ENCODE results near the gene BTBD16. TPM values are rescaled to one million over a fixed set of nuclear protein-coding genes. Genes with fewer than 3 reads are reported as not detected.

The BTBD16 gene
- total and polyA plus RNA-seq, 2 of the 13 experiments (the other 11 are each of a cell fraction or from before 2014, with no cell fraction given): 5.0 to 11.9 TPM

GRCh38 chr10:122343936-122344335, 72.8 kb downstream of the BTBD16 start:
- intact Hi-C loops (cut with micrococcal nuclease; ENCODE audit: unreplicated experiment): loop anchor here (2.0 kb wide), 1 partner anchor 31 kb away; the partner anchor contains the start of gene PLEKHA1
- Histone ChIP-seq H2AFZ (ENCODE audit: low read length) (no peak overlapping the region), H3K27me3 (ENCODE audit: control insufficient read depth in 1 of 2, insufficient read depth in 2 of 2, low read length in 2 of 2) (no peaks in the 10 kb centered on the region), H3K4me2 (ENCODE audit: low read depth, low read length) (no peak overlapping the region; the same call in 1 of the 2 replicates), H3K9me3 (ENCODE audit: low read length) (peaks cover 6% of the 10 kb centered on the region; the same call in 1 of the 2 replicates), H3K27ac (ENCODE audit: extremely low read length, insufficient read depth, low read length) (peak overlapping the region; percentile 80), H3K4me3 (replicated peaks in 1 of 3; ENCODE audit: insufficient read depth in 1 of 3, low read depth in 2 of 3, low read length in 3 of 3) (no peak overlapping the region), H3K9ac (ENCODE audit: insufficient read depth, low read depth, low read length) (peak overlapping the region; percentile 51; the same call in 1 of the 2 replicates), H4K20me1 (ENCODE audit: insufficient read depth, low read length) (no peaks in the 10 kb centered on the region), H3K4me1 (ENCODE audit: insufficient read depth, low read length) (peaks cover 53% of the 10 kb centered on the region), H3K79me2 (ENCODE audit: insufficient read depth, low read length) (no peaks in the 10 kb centered on the region), H3K36me3 (replicated peaks in 1 of 2; ENCODE audit: control insufficient read depth in 1 of 2, insufficient read depth in 2 of 2, low read length in 2 of 2) (no peaks in the 10 kb centered on the region)
- in situ Hi-C loops (cut with HindIII; ENCODE audit: extremely low pct_ligation_motif_present, low pct_unique_long_range_greater_than_20kb): loop anchor here (5.0 kb wide), 1 partner anchor 47 kb away; no protein-coding TSS in a partner anchor
- DNase-seq (ENCODE audit: low spot score): no peak
- no peak for FAIRE-seq
- WGBS (ENCODE audit: low lambda C conversion rate): 94% methylated on average over 8 of the region's 8 CpGs
- BruUV-seq (replicated peaks): no TSS peak
- TF ChIP-seq POLR2A (IDR thresholded peaks at IDR 0.05; ENCODE audit: insufficient read depth in 1 of 2, low read depth in 2 of 2, low read length in 2 of 2): no peak
- ATAC-seq: no peak
- CTCF ChIA-PET (ENCODE audit: low intra/inter-chr PET ratio, low total read pairs): interaction anchor here (0.7 to 3.1 kb wide), 2 partner anchors 46 to 91 kb away, joined by 3 to 23 read pairs; no protein-coding TSS in a partner anchor
- POLR2A ChIA-PET: interaction anchor here (0.9 to 3.2 kb wide), 9 partner anchors 9 to 45 kb away, joined by 3 to 43 read pairs (median 11); partner anchors contain the start of gene PLEKHA1

DNA sequence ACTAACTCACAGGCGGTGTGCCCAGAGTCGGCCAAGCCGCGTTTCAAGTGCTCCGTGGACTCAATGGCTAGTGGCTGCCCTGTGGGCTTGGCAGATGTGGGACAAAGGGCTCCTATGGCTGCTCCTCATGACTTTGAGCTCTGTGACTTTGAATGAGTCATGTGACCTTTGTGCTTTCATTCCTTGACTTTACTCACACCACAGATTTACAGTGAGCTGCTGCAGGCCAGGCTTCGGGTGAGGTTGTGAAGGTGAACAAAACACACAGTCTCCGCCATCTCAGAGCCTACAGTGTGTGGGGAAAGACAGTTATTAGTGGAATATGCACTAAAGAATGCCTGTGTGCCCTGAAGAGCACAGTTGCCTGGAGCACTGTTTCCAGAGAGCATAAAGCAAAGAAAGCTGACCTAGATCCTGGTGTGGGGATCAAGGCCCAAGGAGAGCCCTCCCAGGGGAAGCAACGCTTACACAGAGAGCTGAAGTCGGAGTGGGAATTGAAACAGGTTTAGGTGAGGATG, 73.7 kb downstream of the BTBD16 start:
- no peak overlapping the region for H2AFZ ChIP-seq (ENCODE audit: low read length)
- H3K9ac ChIP-seq (ENCODE audit: insufficient read depth, low read depth, low read length): peak overlapping the region; percentile 60
- peak overlapping the region; percentile 80 for H3K27ac ChIP-seq (ENCODE audit: extremely low read length, insufficient read depth, low read length)
- H3K9me3 ChIP-seq (ENCODE audit: low read length): peaks cover 6% of the 10 kb centered on the region; the same call in 1 of the 2 replicates
- no peaks in the 10 kb centered on the region for H3K79me2 ChIP-seq (ENCODE audit: insufficient read depth, low read length)
- WGBS (ENCODE audit: low lambda C conversion rate): 21% methylated on average over 9 of the region's 9 CpGs
- peak; percentile 74 for FAIRE-seq
- in situ Hi-C loops (cut with HindIII; ENCODE audit: extremely low pct_ligation_motif_present, low pct_unique_long_range_greater_than_20kb): loop anchor here (5.0 kb wide), 2 partner anchors 47 to 93 kb away; no protein-coding TSS in a partner anchor
- H3K36me3 ChIP-seq (replicated peaks in 1 of 2; ENCODE audit: control insufficient read depth in 1 of 2, insufficient read depth in 2 of 2, low read length in 2 of 2): no peaks in the 10 kb centered on the region
- POLR2A ChIA-PET: interaction anchor here (0.6 to 3.2 kb wide), 18 partner anchors 9 to 88 kb away, joined by 3 to 43 read pairs (median 5); partner anchors contain the start of gene PLEKHA1
- H3K4me1 ChIP-seq (ENCODE audit: insufficient read depth, low read length): peaks cover 62% of the 10 kb centered on the region
- H3K27me3 ChIP-seq (ENCODE audit: control insufficient read depth in 1 of 2, insufficient read depth in 2 of 2, low read length in 2 of 2): no peaks in the 10 kb centered on the region
- BruUV-seq (replicated peaks): no TSS peak
- ATAC-seq: peak; percentile 78
- intact Hi-C loops (cut with micrococcal nuclease; ENCODE audit: unreplicated experiment): loop anchor here (2.0 kb wide), 1 partner anchor 30 kb away; the partner anchor contains the start of gene PLEKHA1
- CTCF ChIA-PET (ENCODE audit: low intra/inter-chr PET ratio, low total read pairs): no interaction called here
- 0 out of 6 replicates have a peak overlapping the region, but pooled peaks of 1 of the 3 experiments have one; percentile 11 for H3K4me3 ChIP-seq (replicated peaks in 1 of 3; ENCODE audit: insufficient read depth in 1 of 3, low read depth in 2 of 3, low read length in 3 of 3)
- DNase-seq (ENCODE audit: low spot score): peak; percentile 91
- no peaks in the 10 kb centered on the region for H4K20me1 ChIP-seq (ENCODE audit: insufficient read depth, low read length)
- peak overlapping the region; percentile 64 for H3K4me2 ChIP-seq (ENCODE audit: low read depth, low read length)
- TF ChIP-seq, protein P1, sequence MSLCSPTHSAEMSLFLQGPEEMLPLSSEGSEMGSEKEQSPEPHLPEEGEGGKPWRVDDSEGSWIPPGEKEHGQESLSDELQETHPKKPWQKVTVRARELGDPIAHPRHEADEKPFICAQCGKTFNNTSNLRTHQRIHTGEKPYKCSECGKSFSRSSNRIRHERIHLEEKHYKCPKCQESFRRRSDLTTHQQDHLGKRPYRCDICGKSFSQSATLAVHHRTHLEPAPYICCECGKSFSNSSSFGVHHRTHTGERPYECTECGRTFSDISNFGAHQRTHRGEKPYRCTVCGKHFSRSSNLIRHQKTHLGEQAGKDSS (CRISPR knock-in tag; IDR thresholded peaks at IDR 0.05; ENCODE audit: borderline replicate concordance, low read depth): peak; percentile 95; the same call in 1 of the 2 replicates
- TF ChIP-seq, protein P2, sequence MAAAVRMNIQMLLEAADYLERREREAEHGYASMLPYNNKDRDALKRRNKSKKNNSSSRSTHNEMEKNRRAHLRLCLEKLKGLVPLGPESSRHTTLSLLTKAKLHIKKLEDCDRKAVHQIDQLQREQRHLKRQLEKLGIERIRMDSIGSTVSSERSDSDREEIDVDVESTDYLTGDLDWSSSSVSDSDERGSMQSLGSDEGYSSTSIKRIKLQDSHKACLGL (CRISPR knock-in tag; IDR thresholded peaks at IDR 0.05): no peak
- TF ChIP-seq KAT2B (IDR thresholded peaks at IDR 0.05; ENCODE audit: borderline replicate concordance, low read depth, low read length): no peak
- TF ChIP-seq MIER2 (CRISPR knock-in tag; IDR thresholded peaks at IDR 0.05): 0 out of 2 replicates have a peak, but pooled peaks have one; percentile 15
- TF ChIP-seq MBNL3 (CRISPR knock-in tag; conservative IDR thresholded peaks at IDR 0.05): no peak
- TF ChIP-seq EHMT2 (IDR thresholded peaks at IDR 0.05; ENCODE audit: borderline replicate concordance, low read depth, low read length): 0 out of 2 replicates have a peak, but pooled peaks have one; percentile 64
- TF ChIP-seq, protein P3, sequence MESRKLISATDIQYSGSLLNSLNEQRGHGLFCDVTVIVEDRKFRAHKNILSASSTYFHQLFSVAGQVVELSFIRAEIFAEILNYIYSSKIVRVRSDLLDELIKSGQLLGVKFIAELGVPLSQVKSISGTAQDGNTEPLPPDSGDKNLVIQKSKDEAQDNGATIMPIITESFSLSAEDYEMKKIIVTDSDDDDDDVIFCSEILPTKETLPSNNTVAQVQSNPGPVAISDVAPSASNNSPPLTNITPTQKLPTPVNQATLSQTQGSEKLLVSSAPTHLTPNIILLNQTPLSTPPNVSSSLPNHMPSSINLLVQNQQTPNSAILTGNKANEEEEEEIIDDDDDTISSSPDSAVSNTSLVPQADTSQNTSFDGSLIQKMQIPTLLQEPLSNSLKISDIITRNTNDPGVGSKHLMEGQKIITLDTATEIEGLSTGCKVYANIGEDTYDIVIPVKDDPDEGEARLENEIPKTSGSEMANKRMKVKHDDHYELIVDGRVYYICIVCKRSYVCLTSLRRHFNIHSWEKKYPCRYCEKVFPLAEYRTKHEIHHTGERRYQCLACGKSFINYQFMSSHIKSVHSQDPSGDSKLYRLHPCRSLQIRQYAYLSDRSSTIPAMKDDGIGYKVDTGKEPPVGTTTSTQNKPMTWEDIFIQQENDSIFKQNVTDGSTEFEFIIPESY (CRISPR knock-in tag; IDR thresholded peaks at IDR 0.05): peak; percentile 62
- peak; percentile 98 for TF ChIP-seq ESRRA (CRISPR knock-in tag; IDR thresholded peaks at IDR 0.05; ENCODE audit: low read depth)
- peak; percentile 68; the same call in 1 of the 2 replicates for TF ChIP-seq ZBTB20 (CRISPR knock-in tag; IDR thresholded peaks at IDR 0.05; ENCODE audit: borderline replicate concordance, low read depth)
- TF ChIP-seq, protein P4, sequence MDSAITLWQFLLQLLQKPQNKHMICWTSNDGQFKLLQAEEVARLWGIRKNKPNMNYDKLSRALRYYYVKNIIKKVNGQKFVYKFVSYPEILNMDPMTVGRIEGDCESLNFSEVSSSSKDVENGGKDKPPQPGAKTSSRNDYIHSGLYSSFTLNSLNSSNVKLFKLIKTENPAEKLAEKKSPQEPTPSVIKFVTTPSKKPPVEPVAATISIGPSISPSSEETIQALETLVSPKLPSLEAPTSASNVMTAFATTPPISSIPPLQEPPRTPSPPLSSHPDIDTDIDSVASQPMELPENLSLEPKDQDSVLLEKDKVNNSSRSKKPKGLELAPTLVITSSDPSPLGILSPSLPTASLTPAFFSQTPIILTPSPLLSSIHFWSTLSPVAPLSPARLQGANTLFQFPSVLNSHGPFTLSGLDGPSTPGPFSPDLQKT (CRISPR knock-in tag; IDR thresholded peaks at IDR 0.05; ENCODE audit: borderline replicate concordance): no peak
- no peak for TF ChIP-seq SIN3B (IDR thresholded peaks at IDR 0.05; ENCODE audit: low read length)

Measured in HepG2 (cell line).